GM12874 (cell line): ENCODE measurements around the gene SOCS1.

Experiments used
- CTCF ChIP-seq: IDR thresholded peaks from 2 replicates; pipeline ENCODE4 v1.5.1; 2011; ENCODE audit warnings: low read depth, mild to moderate bottlenecking, control low read depth, low read length, moderate library complexity; ENCODE audit not compliant: insufficient read depth

The SOCS1 gene

GRCh38 chr16:11256661-11257130, 692 bp upstream of the SOCS1 start:
- TF ChIP-seq CTCF, result no peak

GRCh38 chr16:11254913-11255736, 879 bp downstream of the SOCS1 start:
- peak; percentile 51 for TF ChIP-seq CTCF

GRCh38 chr16:11253995-11254912, 1.8 kb downstream of the SOCS1 start:
- TF ChIP-seq CTCF, result no peak

GRCh38 chr16:11253009-11253994, 2.7 kb downstream of the SOCS1 start:
- TF ChIP-seq CTCF, result no peak

DNA sequence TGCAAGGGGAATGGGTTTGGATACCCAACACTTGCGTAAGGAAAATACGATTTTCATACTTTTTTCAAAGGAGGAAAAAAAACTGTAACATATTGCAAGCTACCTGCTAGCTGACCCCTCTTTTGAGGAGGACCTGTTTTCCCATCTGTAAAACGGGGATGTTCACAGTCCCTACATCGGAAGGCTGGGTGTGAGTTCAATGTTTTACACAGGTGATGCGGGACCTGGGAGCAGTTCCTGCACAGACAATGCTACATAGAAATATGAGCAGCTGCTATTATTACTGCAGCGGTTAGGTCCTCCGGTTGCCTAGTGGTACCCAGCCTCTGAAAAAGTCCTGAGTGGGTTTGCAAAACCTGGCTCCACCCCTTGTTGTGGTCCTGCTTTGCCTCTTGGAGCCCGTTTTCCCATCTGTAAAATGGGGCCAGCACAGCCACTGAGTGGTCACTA, 3.5 kb downstream of the SOCS1 start:
- TF ChIP-seq CTCF, result no peak

GRCh38 chr16:11251525-11252481, 4.2 kb downstream of the SOCS1 start:
- no peak for TF ChIP-seq CTCF
